GM12865 (cell line): Measurements from ENCODE around the gene TLDC2.

ENCODE experiments used
- DNase-seq: peaks from one replicate; pipeline ENCODE4 v3.0.0; 2010; ENCODE audit warnings: low read depth
- H3K4me3 ChIP-seq: 2 replicates; pipeline ENCODE4 v1.5.1; 2011; ENCODE audit warnings: mild to moderate bottlenecking, low read depth, low read length, control low read depth
- CTCF ChIP-seq: IDR thresholded peaks from 2 replicates; pipeline ENCODE4 v1.5.1; 2011; ENCODE audit warnings: low read length, control low read depth, low read depth, inconsistent platforms; ENCODE audit not compliant: insufficient read depth; ENCODE audit errors: missing control alignments

The TLDC2 gene

GRCh38 chr20:36859700-36860330 lies 16.1 kb upstream of the TLDC2 start:
- H3K4me3 ChIP-seq = no peak overlapping the region
- no peak for TF ChIP-seq CTCF
- DNase-seq = no peak

GRCh38 chr20:36860339-36860738 lies 15.6 kb upstream of the TLDC2 start:
- no peak for DNase-seq
- no peak overlapping the region for H3K4me3 ChIP-seq
- TF ChIP-seq CTCF = no peak

GRCh38 chr20:36860811-36861624 lies 14.9 kb upstream of the TLDC2 start:
- no peak overlapping the region for H3K4me3 ChIP-seq
- TF ChIP-seq CTCF = no peak
- no peak for DNase-seq

- H3K4me3 ChIP-seq = peak overlapping the region; percentile 40; the same call in 1 of the 2 replicates
- no peak for DNase-seq
Observed at GRCh38 chr20:36861625-36861874, 14.4 kb upstream of the TLDC2 start.

GRCh38 chr20:36861875-36862801 lies 13.8 kb upstream of the TLDC2 start:
- H3K4me3 ChIP-seq = peak overlapping the region; percentile 40
- TF ChIP-seq CTCF = no peak
- DNase-seq = no peak

More at GRCh38 chr20:36861625-36861874, 14.4 kb upstream of the TLDC2 start:
- TF ChIP-seq CTCF = no peak

- no peak for DNase-seq
- no peak for TF ChIP-seq CTCF
- H3K4me3 ChIP-seq = peak overlapping the region; percentile 48
Observed at GRCh38 chr20:36862857-36863668, 12.9 kb upstream of the TLDC2 start.
